ENCODE results near the gene CLSTN3.

Gene CLSTN3

GRCh38 chr12:7107636-7108002 lies 22.6 kb upstream of the CLSTN3 start:
- Histone ChIP-seq H3K27me3 (no peaks in the 10 kb centered on the region), H3K36me3 (peaks cover 0 to 19% (median 10%) of the 10 kb centered on the region in 3 donors), H3K27ac (peak overlapping the region; percentile 92), H3K9me3 (peaks cover 0 to 4% (median 0%) of the 10 kb centered on the region in 3 donors), H3K4me3 (peak overlapping the region; percentile 62 to 69), H3K4me1 (peaks cover 0 to 24% (median 14%) of the 10 kb centered on the region in 4 donors)
- peak in 1 of 2 donors; percentile 61 for DNase-seq
- intact Hi-C loops (cut with DNase I; ENCODE audit: low total_unique reads), result loop anchor here (5.0 kb wide), 1 partner anchor 90 kb away; the partner anchor contains the start of gene LPCAT3
- TF ChIP-seq, protein P1, sequence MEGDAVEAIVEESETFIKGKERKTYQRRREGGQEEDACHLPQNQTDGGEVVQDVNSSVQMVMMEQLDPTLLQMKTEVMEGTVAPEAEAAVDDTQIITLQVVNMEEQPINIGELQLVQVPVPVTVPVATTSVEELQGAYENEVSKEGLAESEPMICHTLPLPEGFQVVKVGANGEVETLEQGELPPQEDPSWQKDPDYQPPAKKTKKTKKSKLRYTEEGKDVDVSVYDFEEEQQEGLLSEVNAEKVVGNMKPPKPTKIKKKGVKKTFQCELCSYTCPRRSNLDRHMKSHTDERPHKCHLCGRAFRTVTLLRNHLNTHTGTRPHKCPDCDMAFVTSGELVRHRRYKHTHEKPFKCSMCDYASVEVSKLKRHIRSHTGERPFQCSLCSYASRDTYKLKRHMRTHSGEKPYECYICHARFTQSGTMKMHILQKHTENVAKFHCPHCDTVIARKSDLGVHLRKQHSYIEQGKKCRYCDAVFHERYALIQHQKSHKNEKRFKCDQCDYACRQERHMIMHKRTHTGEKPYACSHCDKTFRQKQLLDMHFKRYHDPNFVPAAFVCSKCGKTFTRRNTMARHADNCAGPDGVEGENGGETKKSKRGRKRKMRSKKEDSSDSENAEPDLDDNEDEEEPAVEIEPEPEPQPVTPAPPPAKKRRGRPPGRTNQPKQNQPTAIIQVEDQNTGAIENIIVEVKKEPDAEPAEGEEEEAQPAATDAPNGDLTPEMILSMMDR (IDR thresholded peaks at IDR 0.05), result no peak

DNA sequence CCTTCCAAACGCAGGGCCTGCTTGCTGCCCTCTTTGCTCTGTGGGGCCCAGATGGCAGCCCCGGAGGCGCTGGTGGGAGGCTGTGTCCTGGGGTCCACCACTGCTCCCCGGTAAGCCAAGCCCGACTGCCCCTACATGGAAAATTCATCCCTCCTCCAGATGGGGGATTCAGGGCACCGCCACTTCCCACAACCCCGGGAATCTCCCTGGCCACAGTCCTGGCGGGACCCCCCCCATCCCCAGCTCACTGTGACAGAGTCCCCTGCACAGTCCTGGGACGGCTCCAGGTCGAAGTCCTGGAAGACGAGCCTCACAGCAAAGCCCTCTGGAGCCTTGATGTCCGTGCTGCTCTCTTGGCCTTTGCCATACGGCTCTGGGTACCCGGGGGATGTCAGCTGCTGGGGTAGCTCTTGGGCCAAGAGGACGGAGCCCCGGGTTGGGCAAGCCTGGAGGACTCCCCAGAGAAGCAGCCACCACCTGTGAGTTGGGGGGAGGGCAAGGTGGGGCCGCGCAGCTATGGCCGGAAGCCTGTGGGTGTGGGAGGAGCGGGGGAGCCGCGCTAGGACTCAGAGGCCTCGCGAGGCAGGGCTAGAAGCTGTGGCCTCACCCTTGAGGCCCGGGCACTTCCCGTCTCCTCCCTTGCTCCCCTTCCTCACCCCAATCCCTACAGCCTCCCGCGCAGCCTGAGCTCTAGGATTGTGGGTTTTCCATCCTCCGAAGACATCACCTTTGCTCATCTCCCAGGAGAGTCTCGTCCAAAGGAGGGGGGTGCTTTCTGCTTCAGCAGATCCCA lies 22.0 kb upstream of the CLSTN3 start:
- TF ChIP-seq, protein P1 (IDR thresholded peaks at IDR 0.05), result no peak
- Histone ChIP-seq H3K27me3 (no peaks in the 10 kb centered on the region), H3K27ac (peak overlapping the region; percentile 92), H3K4me1 (peaks cover 0 to 24% (median 15%) of the 10 kb centered on the region in 4 donors), H3K36me3 (peaks cover 0 to 13% (median 10%) of the 10 kb centered on the region in 3 donors), H3K9me3 (peaks cover 0 to 4% (median 0%) of the 10 kb centered on the region in 3 donors), H3K4me3 (peak overlapping the region; percentile 62 to 69)
- DNase-seq, result peak; percentile 83 to 89
- intact Hi-C loops (cut with DNase I; ENCODE audit: low total_unique reads), result loop anchor here (5.0 kb wide), 1 partner anchor 91 kb away; the partner anchor contains the start of gene LPCAT3

GRCh38 chr12:7108796-7109571 lies 21.2 kb upstream of the CLSTN3 start, which contains the start of gene C1RL:
Gene C1RL, minus strand, starts transcription at chr12:7109214. Its CDS starts 34 bp downstream, at chr12:7109180.
- peak; percentile 94 to 97 for DNase-seq
- TF ChIP-seq, protein P1 (IDR thresholded peaks at IDR 0.05), result peak; percentile 98 to 99

GRCh38 chr12:7109572-7109920 lies 20.6 kb upstream of the CLSTN3 start:
- peaks cover 0 to 4% (median 0%) of the 10 kb centered on the region in 3 donors for H3K9me3 ChIP-seq
- peak overlapping the region in 1 of 2 donors; percentile 69 for H3K4me3 ChIP-seq
- peak overlapping the region; percentile 92 for H3K27ac ChIP-seq
- H3K4me1 ChIP-seq, result peaks cover 0 to 28% (median 15%) of the 10 kb centered on the region in 4 donors
- H3K36me3 ChIP-seq, result peaks cover 0 to 1% (median 0%) of the 10 kb centered on the region in 3 donors
- TF ChIP-seq, protein P1 (IDR thresholded peaks at IDR 0.05), result no peak
- no peaks in the 10 kb centered on the region for H3K27me3 ChIP-seq
- DNase-seq, result peak; percentile 24 to 68
- intact Hi-C loops (cut with DNase I; ENCODE audit: low total_unique reads), result loop anchor here (5.0 kb wide), 1 partner anchor 92 kb away; the partner anchor contains the start of gene LPCAT3

More at GRCh38 chr12:7108796-7109571, 21.2 kb upstream of the CLSTN3 start, which contains the start of gene C1RL:
- Histone ChIP-seq H3K27ac (peak within 1 kb of the TSS; percentile 92), H3K4me3 (peak within 1 kb of the TSS; percentile 62 to 69), H3K27me3 (no peaks in the 10 kb centered on the region), H3K9me3 (peaks cover 0 to 4% (median 0%) of the 10 kb centered on the region in 3 donors), H3K36me3 (peaks cover 0 to 7% (median 5%) of the 10 kb centered on the region in 3 donors), H3K4me1 (peaks cover 0 to 28% (median 15%) of the 10 kb centered on the region in 4 donors)
- intact Hi-C loops (cut with DNase I; ENCODE audit: low total_unique reads), result loop anchor here (5.0 kb wide), 1 partner anchor 92 kb away; the partner anchor contains the start of gene LPCAT3

DNA sequence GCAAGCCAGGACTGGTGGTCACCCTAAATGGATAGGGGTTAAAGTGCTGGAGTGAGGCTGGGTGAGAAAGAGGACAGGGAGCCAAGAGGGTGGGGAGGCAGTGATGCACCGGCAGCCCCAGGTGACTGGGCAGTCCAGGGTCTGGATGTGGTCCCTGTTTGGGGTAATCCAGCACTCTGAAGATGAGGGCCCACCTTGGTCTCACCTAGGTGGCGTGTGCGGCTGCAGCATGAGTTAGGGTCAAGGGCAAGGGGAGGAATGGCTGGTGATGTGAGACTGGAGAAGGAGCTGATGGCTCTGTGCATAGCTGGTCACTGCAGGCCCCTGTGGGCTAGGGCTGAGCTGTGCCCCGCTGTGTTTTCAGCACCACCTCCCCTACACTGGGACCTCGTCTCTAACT lies 19.5 kb upstream of the CLSTN3 start:
- DNase-seq, result peak; percentile 17 to 47
- Histone ChIP-seq H3K27me3 (no peaks in the 10 kb centered on the region), H3K4me3 (no peak overlapping the region), H3K36me3 (peaks cover 0 to 7% (median 4%) of the 10 kb centered on the region in 3 donors), H3K9me3 (peaks cover 0 to 4% (median 0%) of the 10 kb centered on the region in 3 donors), H3K4me1 (peaks cover 0 to 28% (median 15%) of the 10 kb centered on the region in 4 donors), H3K27ac (no peak overlapping the region)
- TF ChIP-seq, protein P1 (IDR thresholded peaks at IDR 0.05), result no peak
- intact Hi-C loops (cut with DNase I; ENCODE audit: low total_unique reads), result loop anchor here (5.0 to 10.0 kb wide), 2 partner anchors 48 to 166 kb away; partner anchors contain the start of genes C12orf57, C1S and RNU7-1

Data from tibial artery (tissue), 4 donors.